Bronchial epithelial cell (primary cell): Measurements from ENCODE around the gene SIM2. TPM values are rescaled to one million over a fixed set of nuclear protein-coding genes. Genes with fewer than 3 reads are reported as not detected.

Source experiments
- DNase-seq: peaks from one replicate; pipeline ENCODE4 v3.0.0-alpha.2; 2010; ENCODE audit warnings: low read depth
- FAIRE-seq: peaks from 2 replicates; lab custom pipeline; 2011; peaks lifted over from hg19 to GRCh38; lab: Jason Lieb, UNC
- H3K27me3 ChIP-seq: 2 replicates; pipeline ENCODE4 v1.5.1; 2011; ENCODE audit warnings: low read length; ENCODE audit not compliant: control insufficient read depth, insufficient read depth
- H3K36me3 ChIP-seq: 2 replicates; pipeline ENCODE4 v1.5.1; 2011; ENCODE audit warnings: low read length; ENCODE audit not compliant: control insufficient read depth, insufficient read depth
- H3K4me3 ChIP-seq: 2 replicates; pipeline ENCODE4 v1.5.1; 2011; ENCODE audit warnings: mild to moderate bottlenecking, low read depth, low read length, control low read depth
- total RNA-seq: library from RNA; depleted of rRNA; stranded (reverse); fragments of >200 nt; gene quantifications from 2 replicates; pipeline ENCODE4 v1.2.1, GENCODE V29; 2014
- TF ChIP-seq, protein P1 (sequence below): IDR thresholded peaks from 2 replicates; pipeline ENCODE4 v1.5.1; 2011; ENCODE audit warnings: mild to moderate bottlenecking, moderate library complexity, low read length, control low read depth, inconsistent platforms; ENCODE audit not compliant: insufficient read depth, severe bottlenecking

Gene SIM2
- total RNA-seq, 1 donor from 2014 or later: 0.26 TPM

DNA sequence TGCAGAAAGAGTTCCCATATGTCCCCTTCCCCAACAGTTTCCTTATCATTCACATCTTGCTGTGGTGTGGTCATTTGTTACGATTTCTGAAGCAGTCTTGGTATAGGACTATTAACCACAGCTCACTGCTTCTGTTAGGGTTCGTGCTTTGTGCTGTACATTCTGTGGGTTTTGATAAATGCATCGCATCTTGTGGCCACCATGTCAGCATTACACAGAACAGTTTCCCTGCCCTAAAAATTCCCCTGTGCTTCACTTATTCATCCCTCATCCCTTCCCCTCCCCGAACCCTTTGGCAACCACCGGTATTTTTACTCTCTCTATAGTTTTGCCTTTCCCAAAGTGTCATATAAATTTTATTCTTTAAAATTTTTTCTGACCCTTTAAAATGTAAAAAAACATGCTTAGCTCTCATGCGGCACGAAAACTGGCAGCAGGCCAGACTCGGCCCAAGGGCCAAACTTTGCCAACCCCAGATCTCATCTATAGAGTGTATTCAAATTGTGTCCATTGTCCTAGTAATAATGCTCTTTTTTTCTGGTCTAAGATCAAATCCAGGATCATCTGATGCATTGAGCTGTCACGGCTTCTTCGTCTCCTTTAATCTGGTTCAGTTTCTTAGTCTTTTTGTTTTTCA, 78.2 kb downstream of the SIM2 start:
- DNase-seq (no peak), FAIRE-seq (no peak)
- TF ChIP-seq, protein P1, sequence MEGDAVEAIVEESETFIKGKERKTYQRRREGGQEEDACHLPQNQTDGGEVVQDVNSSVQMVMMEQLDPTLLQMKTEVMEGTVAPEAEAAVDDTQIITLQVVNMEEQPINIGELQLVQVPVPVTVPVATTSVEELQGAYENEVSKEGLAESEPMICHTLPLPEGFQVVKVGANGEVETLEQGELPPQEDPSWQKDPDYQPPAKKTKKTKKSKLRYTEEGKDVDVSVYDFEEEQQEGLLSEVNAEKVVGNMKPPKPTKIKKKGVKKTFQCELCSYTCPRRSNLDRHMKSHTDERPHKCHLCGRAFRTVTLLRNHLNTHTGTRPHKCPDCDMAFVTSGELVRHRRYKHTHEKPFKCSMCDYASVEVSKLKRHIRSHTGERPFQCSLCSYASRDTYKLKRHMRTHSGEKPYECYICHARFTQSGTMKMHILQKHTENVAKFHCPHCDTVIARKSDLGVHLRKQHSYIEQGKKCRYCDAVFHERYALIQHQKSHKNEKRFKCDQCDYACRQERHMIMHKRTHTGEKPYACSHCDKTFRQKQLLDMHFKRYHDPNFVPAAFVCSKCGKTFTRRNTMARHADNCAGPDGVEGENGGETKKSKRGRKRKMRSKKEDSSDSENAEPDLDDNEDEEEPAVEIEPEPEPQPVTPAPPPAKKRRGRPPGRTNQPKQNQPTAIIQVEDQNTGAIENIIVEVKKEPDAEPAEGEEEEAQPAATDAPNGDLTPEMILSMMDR: no peak
- H3K36me3 ChIP-seq: no peaks in the 10 kb centered on the region
- no peaks in the 10 kb centered on the region for H3K27me3 ChIP-seq
- H3K4me3 ChIP-seq: no peak overlapping the region

DNA sequence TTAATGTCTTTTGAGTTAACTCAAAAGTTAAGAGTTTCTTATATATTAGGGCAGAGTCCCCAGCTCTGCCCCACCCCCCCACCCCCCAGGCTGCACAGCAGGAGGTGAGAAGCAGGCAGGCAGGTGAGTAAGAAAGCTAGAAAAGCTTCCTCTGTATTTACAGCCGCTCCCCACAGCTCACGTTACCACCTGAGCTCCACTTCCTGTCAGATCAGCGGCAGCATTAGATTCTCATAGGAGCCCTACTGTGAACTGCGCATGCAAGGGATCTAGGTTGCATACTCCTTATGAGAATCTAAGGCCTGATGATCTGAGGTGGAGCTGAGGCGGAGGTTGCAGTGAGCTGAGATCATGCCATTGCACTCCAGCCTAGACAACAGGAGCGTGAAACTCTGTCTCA, 81.9 kb downstream of the SIM2 start:
- TF ChIP-seq, protein P1: no peak
- no peaks in the 10 kb centered on the region for H3K36me3 ChIP-seq

DNA sequence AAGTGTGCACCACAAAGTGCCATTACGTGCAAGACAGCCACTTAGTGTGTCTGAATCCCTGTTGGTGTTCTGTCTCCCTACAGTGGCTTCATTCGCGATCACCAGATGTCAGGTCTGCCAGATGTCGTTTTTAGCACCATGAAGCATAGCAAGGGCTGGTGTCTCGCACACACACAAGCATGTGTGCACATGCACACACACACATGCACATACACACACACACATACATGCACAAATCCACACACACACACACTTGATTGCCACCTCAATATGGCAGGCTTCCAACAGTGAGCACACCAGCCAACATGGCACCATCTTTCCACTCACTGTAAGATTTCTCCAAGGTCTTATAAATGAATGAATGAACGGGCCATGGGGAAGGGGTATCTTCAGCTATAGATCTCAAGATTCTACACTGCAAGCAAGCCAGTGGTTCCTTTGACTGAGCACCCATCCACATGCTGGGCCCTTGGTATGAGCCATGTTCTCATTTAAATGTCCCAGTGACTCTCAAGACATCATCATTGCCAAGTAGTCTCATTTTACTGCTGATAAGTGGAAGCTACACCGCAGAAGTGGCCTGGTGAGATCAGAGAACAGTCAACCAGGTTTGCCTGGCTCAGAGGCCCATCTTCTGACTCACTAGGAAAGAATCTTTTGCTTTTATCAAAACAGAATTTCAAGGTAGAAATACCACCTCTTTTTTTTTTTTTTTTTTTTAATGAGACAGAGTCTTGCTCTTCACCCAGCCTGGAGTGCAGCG, 84.9 kb downstream of the SIM2 start:
- DNase-seq (peak; percentile 89), FAIRE-seq (peak; percentile 76)

More for the DNA sequence above, 81.9 kb downstream of the SIM2 start:
- no peak for FAIRE-seq
- H3K4me3 ChIP-seq: no peak overlapping the region
- DNase-seq: peak; percentile 25
- H3K27me3 ChIP-seq: no peaks in the 10 kb centered on the region

DNA sequence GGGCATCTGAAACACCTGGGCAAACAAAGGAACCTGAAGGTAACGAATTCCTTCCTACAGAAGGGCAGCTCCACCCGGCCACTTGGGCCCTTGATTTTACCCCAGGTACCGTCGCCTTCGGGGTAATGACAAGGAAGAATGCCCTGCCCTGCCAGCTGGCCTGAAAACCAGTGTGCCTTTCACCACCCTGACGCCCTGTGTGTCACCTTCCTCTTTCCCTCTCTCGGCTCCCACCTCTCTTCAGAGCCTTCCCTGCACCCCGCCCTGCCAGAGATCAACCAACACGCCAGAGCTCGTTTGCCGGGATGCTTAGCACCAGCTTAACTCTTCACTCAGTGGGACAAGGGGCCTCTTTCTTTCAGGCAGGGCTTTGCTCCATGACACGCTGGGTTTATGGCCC, 86.0 kb downstream of the SIM2 start:
- FAIRE-seq (no peak), DNase-seq (peak; percentile 58)
- Histone ChIP-seq H3K36me3 (no peaks in the 10 kb centered on the region), H3K4me3 (no peak overlapping the region), H3K27me3 (no peaks in the 10 kb centered on the region)
- TF ChIP-seq, protein P1: no peak

More for the DNA sequence above, 84.9 kb downstream of the SIM2 start:
- TF ChIP-seq, protein P1: no peak
- no peaks in the 10 kb centered on the region for H3K27me3 ChIP-seq
- H3K36me3 ChIP-seq: no peaks in the 10 kb centered on the region
- no peak overlapping the region for H3K4me3 ChIP-seq

DNA sequence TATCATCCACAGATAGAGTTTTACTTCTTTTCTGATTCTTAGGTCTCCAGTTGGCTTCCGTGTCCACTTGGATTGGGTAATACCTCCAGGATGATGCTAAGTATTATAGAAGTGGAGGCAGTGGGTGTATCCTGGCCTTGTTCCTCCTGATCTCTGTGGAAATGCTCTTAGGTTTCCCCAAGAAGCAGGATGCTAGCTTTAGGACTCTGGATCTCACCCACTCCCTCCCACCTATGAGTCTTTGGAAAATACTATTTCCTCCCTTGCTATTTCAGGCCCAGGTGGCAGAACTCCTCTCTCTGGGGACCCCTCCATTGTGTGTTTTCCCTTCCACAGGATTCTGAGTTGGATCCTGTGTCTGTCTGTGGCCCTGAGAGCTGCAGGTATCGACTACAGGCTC, 86.7 kb downstream of the SIM2 start:
- DNase-seq: peak; percentile 4
- FAIRE-seq: no peak
- Histone ChIP-seq H3K27me3 (no peaks in the 10 kb centered on the region), H3K36me3 (no peaks in the 10 kb centered on the region), H3K4me3 (no peak overlapping the region)
- TF ChIP-seq, protein P1: no peak
